GM18861 (cell line): ENCODE results near the gene ATAD3C.
"Not testable (repeated sequence)": the region's sequence is repeated elsewhere in the genome, so short reads cannot be mapped to it uniquely, and the experiment has no call there.

ENCODE experiments used
- ATAC-seq: cut with Tn5 transposase; IDR thresholded peaks from one replicate; pipeline ENCODE4 v1.9.1; 2021; ENCODE audit not compliant: unreplicated experiment

Gene ATAD3C

GRCh38 chr1:1440262-1441001 lies 9.1 kb upstream of the ATAD3C start:
- ATAC-seq = no peak

DNA sequence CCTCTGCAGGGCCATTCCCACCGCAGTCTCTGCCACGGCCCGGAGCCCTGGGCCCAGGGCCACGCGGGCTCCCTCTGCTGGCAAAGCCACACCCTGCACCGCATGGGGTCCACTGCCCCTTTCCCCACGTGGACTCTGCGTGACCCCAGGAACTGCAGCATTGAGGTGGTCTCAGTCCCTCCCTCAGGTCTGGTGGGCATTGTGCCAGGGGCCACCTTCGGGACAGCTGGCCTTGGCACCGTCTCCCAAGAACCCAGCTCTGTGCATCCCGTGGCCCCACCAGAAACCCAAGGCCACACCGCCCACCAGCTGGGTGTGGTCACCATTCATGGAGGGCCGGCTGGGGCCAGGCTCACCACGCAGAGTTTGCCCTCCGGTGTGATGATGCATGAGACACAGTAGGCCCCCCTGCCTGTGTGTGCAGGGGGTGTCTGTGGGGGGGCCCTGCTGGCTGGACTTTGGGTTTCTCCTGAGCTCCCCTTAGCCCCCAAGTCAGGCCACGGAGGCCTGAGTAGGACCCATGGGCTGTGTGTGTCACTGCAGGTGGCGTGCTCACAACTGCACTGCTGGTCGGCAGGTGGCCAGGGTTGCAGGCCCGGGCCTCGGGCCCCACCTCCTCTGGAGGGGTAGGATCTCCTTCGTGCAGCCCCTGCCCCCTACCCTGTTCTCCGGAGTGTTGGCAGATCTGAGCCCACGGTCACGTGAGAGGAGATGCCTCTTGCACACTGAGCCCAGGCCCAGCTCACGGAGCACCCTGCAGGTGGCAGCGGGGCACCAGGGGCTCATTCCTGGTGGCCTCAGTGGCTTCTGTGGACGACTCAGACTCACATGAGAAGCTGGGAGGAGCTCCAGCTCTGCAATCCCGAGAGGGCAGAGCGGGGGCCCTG lies 8.2 kb upstream of the ATAD3C start:
- ATAC-seq = no peak

DNA sequence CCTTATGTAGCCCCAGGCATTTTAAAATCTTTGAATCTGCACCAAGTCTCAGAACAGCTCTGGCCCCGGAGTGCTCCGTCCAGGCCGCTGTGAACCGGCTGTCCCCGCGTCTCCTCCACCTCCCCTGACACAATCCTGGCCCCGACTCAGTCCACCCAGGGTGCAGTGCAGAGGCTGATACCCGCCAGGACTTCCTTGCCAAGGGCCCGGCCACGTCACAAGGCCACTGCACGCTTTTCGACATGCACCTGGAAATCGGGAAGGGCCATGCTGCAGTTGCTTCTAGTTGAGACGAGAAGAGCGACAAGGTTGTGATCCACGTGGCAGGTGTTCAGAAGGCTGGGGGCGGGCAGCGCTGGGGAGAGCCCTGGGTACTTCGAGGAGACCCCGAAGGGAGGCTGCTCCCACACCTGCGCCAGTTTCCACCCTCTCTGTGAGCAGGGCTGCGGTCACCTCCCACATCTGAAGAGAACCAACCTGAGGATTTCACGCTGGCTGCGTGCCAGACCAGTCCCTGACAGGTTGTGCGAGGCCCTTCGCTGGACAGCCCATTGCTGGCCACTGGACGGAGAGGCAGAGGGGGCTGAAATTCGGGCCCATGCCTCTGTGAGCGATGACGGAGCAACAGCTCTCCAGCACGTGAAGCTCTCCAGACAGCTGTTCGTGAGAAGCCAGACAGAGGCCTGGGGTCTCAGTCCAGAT lies 7.3 kb upstream of the ATAD3C start:
- ATAC-seq = no peak

DNA sequence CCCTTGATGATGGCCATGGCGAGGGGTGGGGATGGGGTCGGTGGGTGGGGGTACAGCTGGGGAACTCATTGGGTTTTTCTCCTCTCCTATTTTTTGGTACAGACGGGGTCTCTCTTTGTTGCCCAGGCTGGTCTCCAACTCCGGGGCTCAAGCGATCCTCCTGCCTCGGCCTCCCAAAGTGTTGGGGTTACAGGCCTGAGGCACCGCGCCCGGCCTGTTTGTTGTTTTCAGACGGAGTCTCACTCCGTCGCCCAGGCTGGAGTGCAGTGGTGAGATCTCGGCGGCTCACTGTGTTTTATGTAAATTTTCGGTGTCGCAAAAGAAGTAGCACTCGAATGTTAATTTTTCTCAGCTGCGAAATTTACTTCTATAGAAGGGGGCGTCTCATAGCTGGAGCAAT lies 2.9 kb upstream of the ATAD3C start:
- ATAC-seq = not testable (repeated sequence)

DNA sequence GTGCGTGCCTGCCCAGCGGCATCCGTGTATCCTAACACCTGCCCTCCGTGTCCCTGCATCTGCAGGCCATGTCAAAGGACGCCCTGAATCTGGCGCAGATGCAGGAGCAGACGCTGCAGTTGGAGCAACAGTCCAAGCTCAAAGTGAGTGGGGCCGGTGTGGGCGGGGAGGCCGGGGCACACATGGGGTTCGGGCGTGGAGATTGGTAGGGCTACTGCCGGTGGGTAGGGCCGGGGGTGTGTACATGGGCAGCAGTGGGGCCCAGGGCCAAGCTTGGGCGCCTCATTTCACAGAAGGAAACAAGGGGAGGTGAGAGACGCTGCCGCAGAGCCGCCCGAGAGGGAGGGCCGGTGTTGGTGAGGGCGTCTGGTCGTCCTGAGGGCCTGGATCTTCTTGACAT lies 1.1 kb downstream of the ATAD3C start:
- ATAC-seq = not testable (repeated sequence)

- ATAC-seq = no peak
Measured at GRCh38 chr1:1451696-1452364, 2.3 kb downstream of the ATAD3C start.

GRCh38 chr1:1452365-1452739 lies 2.9 kb downstream of the ATAD3C start:
- ATAC-seq = not testable (repeated sequence)

- ATAC-seq = no peak
Measured at GRCh38 chr1:1452882-1453281, 3.4 kb downstream of the ATAD3C start.

GRCh38 chr1:1454286-1455056 lies 5.0 kb downstream of the ATAD3C start:
- not testable (repeated sequence) for ATAC-seq

DNA sequence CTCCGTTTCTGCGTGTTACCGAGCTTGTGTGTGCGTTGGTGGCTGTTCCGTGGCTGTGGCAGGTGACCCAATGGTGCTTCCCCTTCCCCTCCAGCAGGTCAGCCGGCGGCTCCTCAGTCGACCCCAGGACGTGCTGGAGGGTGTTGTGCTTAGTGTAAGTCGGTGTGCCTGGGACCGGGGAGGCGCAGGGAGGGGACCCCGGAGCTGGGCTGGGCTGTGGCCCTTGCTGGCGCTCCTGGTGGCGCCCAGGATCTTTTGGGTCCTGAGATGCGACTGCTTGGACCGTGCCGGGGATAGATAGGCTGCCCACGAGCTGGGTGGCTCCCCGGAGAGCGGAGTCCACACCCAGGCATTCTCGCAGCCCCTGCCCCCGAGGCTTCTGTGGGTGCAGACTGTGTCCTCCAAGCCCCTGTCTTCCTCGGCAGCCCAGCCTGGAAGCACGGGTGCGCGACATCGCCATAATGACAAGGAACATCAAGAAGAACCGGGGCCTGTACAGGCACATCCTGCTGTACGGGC lies 5.9 kb downstream of the ATAD3C start:
- ATAC-seq = no peak

DNA sequence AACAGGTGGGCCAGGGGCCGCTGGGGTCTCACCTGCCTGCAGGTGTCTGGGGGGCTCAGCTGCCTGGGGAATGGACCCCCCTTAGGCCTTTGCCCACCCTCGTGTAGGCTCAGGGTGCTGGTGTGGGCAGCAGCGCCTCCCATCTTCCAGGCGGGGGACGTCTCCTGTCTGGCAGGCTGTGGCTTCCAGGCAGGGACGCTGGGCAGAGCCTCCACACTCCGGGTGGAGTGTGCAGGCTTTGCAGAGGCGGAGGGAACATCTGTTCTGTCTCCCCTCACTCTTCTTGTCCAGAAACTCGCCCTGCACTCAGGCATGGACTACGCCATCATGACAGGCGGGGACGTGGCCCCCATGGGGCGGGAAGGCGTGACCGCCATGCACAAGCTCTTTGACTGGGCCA lies 6.4 kb downstream of the ATAD3C start:
- ATAC-seq = not testable (repeated sequence)

- not testable (repeated sequence) for ATAC-seq
Measured at GRCh38 chr1:1456683-1457255, 7.3 kb downstream of the ATAD3C start.

DNA sequence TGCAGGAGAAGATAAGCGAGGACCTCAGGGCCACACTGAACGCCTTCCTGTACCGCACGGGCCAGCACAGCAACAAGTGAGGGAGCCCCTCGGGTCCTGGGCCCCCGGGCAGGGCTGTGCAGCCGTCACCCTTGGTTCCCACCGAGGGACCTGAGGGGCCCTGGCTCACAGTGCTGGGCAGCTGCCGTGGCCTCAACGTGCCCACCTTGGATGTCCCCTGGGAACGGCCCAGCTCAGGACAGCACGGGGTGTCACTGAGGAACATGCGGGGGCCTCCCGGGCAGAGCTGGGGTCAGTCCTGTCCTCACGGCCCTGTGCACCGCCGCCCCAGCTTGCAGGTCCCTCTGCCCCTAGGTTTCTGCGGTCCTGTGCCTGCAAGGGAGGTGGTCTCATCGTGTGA lies 9.7 kb downstream of the ATAD3C start:
- ATAC-seq = not testable (repeated sequence)

GRCh38 chr1:1459711-1460110 lies 10.2 kb downstream of the ATAD3C start:
- not testable (repeated sequence) for ATAC-seq

GRCh38 chr1:1460540-1461130 lies 11.1 kb downstream of the ATAD3C start:
- no peak for ATAC-seq

- ATAC-seq = no peak
Measured at GRCh38 chr1:1461721-1462317, 12.3 kb downstream of the ATAD3C start.

- no peak for ATAC-seq
Measured at GRCh38 chr1:1462318-1462966, 13.0 kb downstream of the ATAD3C start.

DNA sequence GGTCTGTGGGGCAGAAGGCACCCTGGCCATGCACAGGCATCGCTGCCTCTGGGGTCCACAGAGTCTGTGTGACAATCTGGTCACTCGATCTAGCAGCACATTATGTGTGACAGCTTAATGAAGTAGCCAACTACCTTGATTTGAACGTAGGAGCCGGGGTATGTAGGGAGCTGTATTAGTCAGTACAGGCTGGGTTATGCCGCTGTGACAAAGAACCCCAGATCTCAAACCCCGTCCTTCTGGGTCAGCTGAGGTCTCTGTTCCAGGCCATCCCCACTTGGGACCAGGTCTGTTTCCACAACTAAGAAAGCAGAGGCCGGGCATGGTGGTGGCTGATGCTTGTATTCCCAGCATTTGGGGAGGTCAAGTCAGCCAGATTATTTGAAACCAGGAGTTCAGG lies 13.8 kb downstream of the ATAD3C start:
- ATAC-seq = no peak
